Astrocyte (in vitro differentiated cells and primary cell): ENCODE data around the gene PLA2G4E. TPM values are rescaled to one million over a fixed set of nuclear protein-coding genes. Genes with fewer than 3 reads are reported as not detected.

Source experiments
- DNase-seq: peaks from one replicate; pipeline ENCODE4 v3.0.0-alpha.2; 2010; ENCODE audit warnings: low read depth
- FAIRE-seq: peaks from 2 replicates; lab custom pipeline; 2011; peaks lifted over from hg19 to GRCh38; lab: Jason Lieb, UNC
- H2AFZ ChIP-seq: 2 replicates; pipeline ENCODE4 v1.6.0; 2012; ENCODE audit warnings: low read depth, low read length, inconsistent platforms
- H3K27ac ChIP-seq: 2 replicates; pipeline ENCODE4 v1.5.1; 2011; ENCODE audit warnings: low read depth, low read length, inconsistent platforms
- H3K27me3 ChIP-seq: 2 replicates; pipeline ENCODE4 v1.6.0; 2011; ENCODE audit warnings: low read length, inconsistent platforms; ENCODE audit not compliant: insufficient read depth
- H3K36me3 ChIP-seq: 2 replicates; pipeline ENCODE4 v1.5.1; 2011; ENCODE audit warnings: low read length, inconsistent platforms; ENCODE audit not compliant: insufficient read depth
- H3K4me1 ChIP-seq: 2 replicates; pipeline ENCODE4 v1.5.1; 2011; ENCODE audit warnings: low read length, inconsistent platforms; ENCODE audit not compliant: insufficient read depth
- H3K4me2 ChIP-seq: 2 replicates; pipeline ENCODE4 v1.6.0; 2012; ENCODE audit warnings: low read length, inconsistent platforms
- H3K4me3 ChIP-seq: 2 replicates; pipeline ENCODE4 v1.5.1; 2011; ENCODE audit warnings: low read depth, mild to moderate bottlenecking, low read length, inconsistent platforms; ENCODE audit not compliant: insufficient read depth
- H3K79me2 ChIP-seq: 2 replicates; pipeline ENCODE4 v1.6.0; 2012; ENCODE audit warnings: mild to moderate bottlenecking, low read length, inconsistent platforms; ENCODE audit not compliant: insufficient read depth
- H3K9ac ChIP-seq: 2 replicates; pipeline ENCODE4 v1.6.0; 2012; ENCODE audit warnings: mild to moderate bottlenecking, low read length, inconsistent platforms
- H3K9me3 ChIP-seq: 2 replicates; pipeline ENCODE4 v1.5.1; 2012; ENCODE audit warnings: low read depth, mild to moderate bottlenecking, low read length, inconsistent platforms; ENCODE audit not compliant: insufficient read depth
- H4K20me1 ChIP-seq: 2 replicates; pipeline ENCODE4 v1.6.0; 2012; ENCODE audit warnings: low read length, inconsistent platforms; ENCODE audit not compliant: insufficient read depth
- H3K27ac Mint-ChIP-seq: one replicate; pipeline ENCODE4 v1.8.0; 2021; ENCODE audit warnings: mild to moderate bottlenecking, mixed read lengths; ENCODE audit not compliant: unreplicated experiment
- H3K27me3 Mint-ChIP-seq: one replicate; pipeline ENCODE4 v1.8.0; 2021; ENCODE audit warnings: low read depth, mixed read lengths; ENCODE audit not compliant: unreplicated experiment
- H3K36me3 Mint-ChIP-seq: one replicate; pipeline ENCODE4 v1.8.0; 2021; ENCODE audit warnings: low read depth, mixed read lengths; ENCODE audit not compliant: unreplicated experiment
- H3K4me1 Mint-ChIP-seq: one replicate; pipeline ENCODE4 v1.8.0; 2021; ENCODE audit warnings: low read depth, mixed read lengths; ENCODE audit not compliant: unreplicated experiment
- H3K4me3 Mint-ChIP-seq: one replicate; pipeline ENCODE4 v1.8.0; 2021; ENCODE audit warnings: mild to moderate bottlenecking, moderate library complexity, mixed read lengths; ENCODE audit not compliant: unreplicated experiment
- H3K9me3 Mint-ChIP-seq: one replicate; pipeline ENCODE4 v1.8.0; 2021; ENCODE audit warnings: mild to moderate bottlenecking, mixed read lengths; ENCODE audit not compliant: unreplicated experiment
- CTCF ChIP-seq: IDR thresholded peaks from 2 replicates; pipeline ENCODE4 v1.5.1; 2011; ENCODE audit warnings: low read depth, mild to moderate bottlenecking, inconsistent platforms, low read length, moderate library complexity; ENCODE audit not compliant: insufficient read depth
- EZH2 ChIP-seq: IDR thresholded peaks from 2 replicates; pipeline ENCODE4 v1.6.1; 2012; ENCODE audit warnings: mild to moderate bottlenecking, low read length, inconsistent platforms; ENCODE audit not compliant: insufficient read depth
- total RNA-seq: library from RNA; stranded (reverse); gene quantifications from 2 replicates; pipeline ENCODE4 v1.2.1, GENCODE V29; 2021

Gene PLA2G4E
- total RNA-seq, 1 donor from 2014 or later, result not detected

DNA sequence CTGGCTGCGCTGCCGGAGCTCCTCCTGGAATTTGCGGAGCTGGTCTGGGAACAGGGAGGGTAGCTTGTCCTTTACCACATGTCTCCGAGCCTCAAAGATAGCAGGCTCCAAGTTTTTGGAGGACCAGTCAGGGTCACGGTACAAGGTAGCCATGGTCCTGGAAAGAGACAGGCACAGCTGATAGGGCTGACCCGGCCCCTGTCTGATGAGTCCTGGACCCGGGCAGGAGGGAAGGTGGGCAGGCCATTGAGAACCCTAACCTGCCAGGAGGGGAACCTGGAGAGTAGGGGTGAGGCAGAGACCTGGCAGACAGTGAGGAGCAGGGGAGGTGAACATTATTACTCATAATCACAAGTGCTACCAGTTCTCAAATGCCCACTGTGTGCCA lies 28.0 kb downstream of the PLA2G4E start:
- no peak overlapping the region for H3K27ac ChIP-seq
- peaks cover 2% of the 10 kb centered on the region for H3K4me1 Mint-ChIP-seq
- FAIRE-seq (no peak), DNase-seq (no peak)
- H3K27me3 ChIP-seq, result peaks cover 4% of the 10 kb centered on the region
- H3K4me2 ChIP-seq, result no peak overlapping the region
- no peak overlapping the region for H3K4me3 Mint-ChIP-seq
- no peaks in the 10 kb centered on the region for H3K4me1 ChIP-seq
- no peaks in the 10 kb centered on the region for H3K79me2 ChIP-seq
- H3K36me3 ChIP-seq, result no peaks in the 10 kb centered on the region
- no peak overlapping the region for H3K4me3 ChIP-seq
- peaks cover 40% of the 10 kb centered on the region for H3K27me3 Mint-ChIP-seq
- H4K20me1 ChIP-seq, result no peaks in the 10 kb centered on the region
- H3K9me3 Mint-ChIP-seq, result no peaks in the 10 kb centered on the region
- H2AFZ ChIP-seq, result no peak overlapping the region
- no peaks in the 10 kb centered on the region for H3K36me3 Mint-ChIP-seq
- no peak overlapping the region for H3K27ac Mint-ChIP-seq
- H3K9ac ChIP-seq, result no peak overlapping the region
- TF ChIP-seq EZH2, result no peak
- no peak for TF ChIP-seq CTCF
- no peaks in the 10 kb centered on the region for H3K9me3 ChIP-seq

DNA sequence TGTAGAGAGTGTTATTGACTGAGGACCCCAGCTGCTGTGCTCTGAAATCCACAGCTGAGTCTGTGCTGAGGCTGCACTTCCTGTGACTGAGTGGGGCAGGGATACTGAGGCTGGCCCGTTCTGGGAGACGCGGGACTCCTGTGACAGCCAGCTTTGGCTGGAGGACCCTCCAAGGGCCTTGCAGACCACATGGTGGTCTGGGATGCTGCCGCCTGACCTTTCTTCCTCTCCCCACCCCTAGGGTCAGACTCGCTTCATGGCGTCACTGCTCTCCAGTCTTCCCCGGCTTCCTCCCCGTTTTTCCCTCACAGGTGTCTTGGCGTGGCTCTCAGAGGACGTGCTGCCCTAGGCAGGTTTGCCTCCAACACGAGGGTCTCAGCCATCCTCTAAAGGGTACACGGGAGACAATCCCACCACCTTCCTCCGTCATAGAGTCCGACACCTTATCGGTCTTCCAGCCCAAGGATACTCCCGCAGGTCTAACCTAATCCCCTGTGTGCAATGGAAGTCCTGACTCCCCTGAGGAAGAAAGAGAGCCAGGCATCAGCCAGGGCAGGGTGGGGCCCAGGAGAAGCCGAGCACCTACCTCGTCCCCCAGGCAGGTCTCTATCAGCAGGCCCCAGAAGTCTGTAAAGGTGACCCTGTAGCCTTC lies 28.6 kb downstream of the PLA2G4E start:
- no peak overlapping the region for H3K27ac Mint-ChIP-seq
- H3K4me3 Mint-ChIP-seq, result no peak overlapping the region
- peaks cover 2% of the 10 kb centered on the region for H3K4me1 Mint-ChIP-seq
- H3K27me3 ChIP-seq, result peaks cover 5% of the 10 kb centered on the region
- H4K20me1 ChIP-seq, result no peaks in the 10 kb centered on the region
- no peak for TF ChIP-seq EZH2
- no peak for TF ChIP-seq CTCF
- FAIRE-seq (no peak), DNase-seq (no peak)
- H3K9me3 ChIP-seq, result no peaks in the 10 kb centered on the region
- no peaks in the 10 kb centered on the region for H3K9me3 Mint-ChIP-seq
- no peak overlapping the region for H3K4me3 ChIP-seq
- H3K9ac ChIP-seq, result no peak overlapping the region
- H3K36me3 Mint-ChIP-seq, result peaks cover under 1% of the 10 kb centered on the region
- H3K27ac ChIP-seq, result no peak overlapping the region
- H2AFZ ChIP-seq, result no peak overlapping the region
- no peaks in the 10 kb centered on the region for H3K4me1 ChIP-seq
- H3K27me3 Mint-ChIP-seq, result peaks cover 37% of the 10 kb centered on the region
- H3K79me2 ChIP-seq, result no peaks in the 10 kb centered on the region
- H3K4me2 ChIP-seq, result no peak overlapping the region
- H3K36me3 ChIP-seq, result no peaks in the 10 kb centered on the region

GRCh38 chr15:41990691-41991090 lies 30.2 kb downstream of the PLA2G4E start:
- H3K4me3 ChIP-seq, result no peak overlapping the region
- Mint-ChIP-seq H3K9me3 (no peaks in the 10 kb centered on the region), H3K36me3 (peaks cover 2% of the 10 kb centered on the region), H3K4me1 (peaks cover 2% of the 10 kb centered on the region), H3K27me3 (peaks cover 42% of the 10 kb centered on the region), H3K27ac (no peak overlapping the region), H3K4me3 (no peak overlapping the region)
- no peak for TF ChIP-seq CTCF
- no peak for TF ChIP-seq EZH2
- H2AFZ ChIP-seq, result no peak overlapping the region
- FAIRE-seq, result no peak
- no peaks in the 10 kb centered on the region for H3K9me3 ChIP-seq
- no peaks in the 10 kb centered on the region for H3K36me3 ChIP-seq
- H3K79me2 ChIP-seq, result no peaks in the 10 kb centered on the region
- H4K20me1 ChIP-seq, result no peaks in the 10 kb centered on the region
- no peaks in the 10 kb centered on the region for H3K4me1 ChIP-seq
- no peak overlapping the region for H3K9ac ChIP-seq
- H3K27me3 ChIP-seq, result peaks cover 8% of the 10 kb centered on the region
- H3K27ac ChIP-seq, result no peak overlapping the region
- no peak overlapping the region for H3K4me2 ChIP-seq
- DNase-seq, result no peak
